Progenitor cell of endocrine pancreas (in vitro differentiated cells): Measurements from ENCODE around the gene ABHD17C. TPM values are rescaled to one million over a fixed set of nuclear protein-coding genes. Genes with fewer than 3 reads are reported as not detected.

ENCODE experiments used
- DNase-seq: peaks from one replicate; pipeline ENCODE4 v3.0.0; 2021; ENCODE audit warnings: low spot score; ENCODE audit not compliant: unreplicated experiment
- H3K27ac Mint-ChIP-seq: 2 replicates; pipeline ENCODE4 v1.8.0; 2021; ENCODE audit warnings: mild to moderate bottlenecking, moderate library complexity, mixed read lengths
- H3K27me3 Mint-ChIP-seq: 2 replicates; pipeline ENCODE4 v1.8.0; 2021; ENCODE audit warnings: mixed read lengths
- H3K36me3 Mint-ChIP-seq: 2 replicates; pipeline ENCODE4 v1.8.0; 2022; ENCODE audit warnings: mixed read lengths; ENCODE audit not compliant: insufficient read depth
- H3K4me1 Mint-ChIP-seq: 2 replicates; pipeline ENCODE4 v1.8.0; 2021; ENCODE audit warnings: low read depth, mixed read lengths
- H3K4me3 Mint-ChIP-seq: 2 replicates; pipeline ENCODE4 v1.8.0; 2021; ENCODE audit warnings: low read depth, mild to moderate bottlenecking, moderate library complexity, mixed read lengths
- H3K9me3 Mint-ChIP-seq: 2 replicates; pipeline ENCODE4 v1.8.0; 2021; ENCODE audit warnings: low read depth, mixed read lengths
- total RNA-seq: library from RNA; stranded (reverse); gene quantifications from 2 replicates; pipeline ENCODE4 v1.2.1, GENCODE V29; 2021
- TF ChIP-seq, protein P1 (sequence below): fragments of 200-600 bp; sonication (generic); IDR thresholded peaks from one replicate; pipeline ENCODE4 v1.5.0; 2021; ENCODE audit warnings: antibody characterized with exemption, mild to moderate bottlenecking; ENCODE audit not compliant: unreplicated experiment

Gene ABHD17C
- total RNA-seq, 1 donor from 2014 or later = 19.8 TPM

DNA sequence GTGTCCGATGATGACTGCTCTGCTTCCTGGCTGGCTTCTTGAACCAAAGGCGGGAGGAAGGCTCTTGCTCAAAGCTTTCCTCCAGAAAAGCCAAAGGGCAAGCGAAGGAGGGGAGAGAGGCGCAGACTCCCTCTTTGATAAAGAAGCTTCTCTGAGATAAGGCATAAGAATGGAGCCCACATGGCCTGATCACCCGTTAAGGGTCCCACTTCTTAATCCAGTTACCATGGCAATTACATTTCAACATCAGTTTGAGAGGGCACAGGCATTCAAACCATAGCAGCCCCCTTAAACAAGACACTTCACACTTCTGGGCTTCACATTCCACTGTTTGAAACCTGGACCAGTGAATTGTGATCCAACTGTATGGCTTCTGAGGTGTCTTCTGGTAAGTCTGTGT is 8.0 kb downstream of the ABHD17C start:
- DNase-seq = no peak
- H3K36me3 Mint-ChIP-seq = peaks cover 4% of the 10 kb centered on the region
- H3K27ac Mint-ChIP-seq = no peak overlapping the region
- no peak overlapping the region for H3K4me3 Mint-ChIP-seq
- TF ChIP-seq, protein P1, sequence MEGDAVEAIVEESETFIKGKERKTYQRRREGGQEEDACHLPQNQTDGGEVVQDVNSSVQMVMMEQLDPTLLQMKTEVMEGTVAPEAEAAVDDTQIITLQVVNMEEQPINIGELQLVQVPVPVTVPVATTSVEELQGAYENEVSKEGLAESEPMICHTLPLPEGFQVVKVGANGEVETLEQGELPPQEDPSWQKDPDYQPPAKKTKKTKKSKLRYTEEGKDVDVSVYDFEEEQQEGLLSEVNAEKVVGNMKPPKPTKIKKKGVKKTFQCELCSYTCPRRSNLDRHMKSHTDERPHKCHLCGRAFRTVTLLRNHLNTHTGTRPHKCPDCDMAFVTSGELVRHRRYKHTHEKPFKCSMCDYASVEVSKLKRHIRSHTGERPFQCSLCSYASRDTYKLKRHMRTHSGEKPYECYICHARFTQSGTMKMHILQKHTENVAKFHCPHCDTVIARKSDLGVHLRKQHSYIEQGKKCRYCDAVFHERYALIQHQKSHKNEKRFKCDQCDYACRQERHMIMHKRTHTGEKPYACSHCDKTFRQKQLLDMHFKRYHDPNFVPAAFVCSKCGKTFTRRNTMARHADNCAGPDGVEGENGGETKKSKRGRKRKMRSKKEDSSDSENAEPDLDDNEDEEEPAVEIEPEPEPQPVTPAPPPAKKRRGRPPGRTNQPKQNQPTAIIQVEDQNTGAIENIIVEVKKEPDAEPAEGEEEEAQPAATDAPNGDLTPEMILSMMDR = no peak
- peaks cover 26% of the 10 kb centered on the region for H3K4me1 Mint-ChIP-seq
- H3K9me3 Mint-ChIP-seq = no peaks in the 10 kb centered on the region
- no peaks in the 10 kb centered on the region for H3K27me3 Mint-ChIP-seq

DNA sequence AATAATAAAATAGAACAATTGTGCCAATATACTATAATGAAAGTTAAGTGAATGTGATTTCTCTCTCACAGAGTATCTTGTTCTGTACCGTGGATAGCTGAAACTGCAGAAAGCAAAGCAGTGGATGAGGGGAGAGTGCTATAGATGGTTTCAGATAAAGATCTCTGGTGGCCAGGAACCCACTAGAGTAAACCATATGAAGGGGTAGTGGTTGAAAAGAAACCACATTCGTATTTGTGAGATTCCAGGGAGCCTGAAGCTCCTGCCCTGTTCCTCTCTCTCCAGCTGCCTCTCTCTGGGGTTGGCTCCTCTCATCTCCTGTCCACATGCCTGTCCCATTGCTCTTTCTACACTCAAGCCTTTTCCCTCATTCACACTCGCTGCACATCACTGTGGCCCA is 8.9 kb downstream of the ABHD17C start:
- H3K4me1 Mint-ChIP-seq = peaks cover 28% of the 10 kb centered on the region
- DNase-seq = no peak
- no peak overlapping the region for H3K4me3 Mint-ChIP-seq
- H3K9me3 Mint-ChIP-seq = no peaks in the 10 kb centered on the region
- no peaks in the 10 kb centered on the region for H3K27me3 Mint-ChIP-seq
- H3K27ac Mint-ChIP-seq = no peak overlapping the region
- TF ChIP-seq, protein P1 = no peak
- H3K36me3 Mint-ChIP-seq = no peaks in the 10 kb centered on the region

DNA sequence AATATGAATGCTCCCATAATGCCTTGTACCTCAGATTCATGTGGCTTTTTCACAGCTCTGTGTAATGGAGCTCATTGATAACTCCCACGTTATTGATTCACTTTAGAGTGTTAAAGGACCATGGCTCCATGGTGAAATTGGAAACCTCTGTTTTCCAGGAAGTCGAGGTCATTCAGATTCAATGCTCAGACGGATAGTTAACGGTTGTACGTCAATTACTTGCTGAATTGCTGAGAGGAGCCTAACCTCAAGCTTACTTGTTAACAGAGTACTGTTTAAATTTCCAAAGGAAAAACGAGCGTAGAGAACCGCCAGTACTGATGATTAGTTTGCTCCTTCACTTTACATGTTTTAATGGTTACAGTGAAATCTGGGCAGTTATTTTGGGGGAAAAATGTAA is 11.1 kb downstream of the ABHD17C start:
- peak overlapping the region; percentile 18 for H3K4me3 Mint-ChIP-seq
- H3K27ac Mint-ChIP-seq = no peak overlapping the region
- DNase-seq = no peak
- TF ChIP-seq, protein P1 = no peak
- H3K4me1 Mint-ChIP-seq = peaks cover 32% of the 10 kb centered on the region
- no peaks in the 10 kb centered on the region for H3K9me3 Mint-ChIP-seq
- no peaks in the 10 kb centered on the region for H3K27me3 Mint-ChIP-seq
- no peaks in the 10 kb centered on the region for H3K36me3 Mint-ChIP-seq

DNA sequence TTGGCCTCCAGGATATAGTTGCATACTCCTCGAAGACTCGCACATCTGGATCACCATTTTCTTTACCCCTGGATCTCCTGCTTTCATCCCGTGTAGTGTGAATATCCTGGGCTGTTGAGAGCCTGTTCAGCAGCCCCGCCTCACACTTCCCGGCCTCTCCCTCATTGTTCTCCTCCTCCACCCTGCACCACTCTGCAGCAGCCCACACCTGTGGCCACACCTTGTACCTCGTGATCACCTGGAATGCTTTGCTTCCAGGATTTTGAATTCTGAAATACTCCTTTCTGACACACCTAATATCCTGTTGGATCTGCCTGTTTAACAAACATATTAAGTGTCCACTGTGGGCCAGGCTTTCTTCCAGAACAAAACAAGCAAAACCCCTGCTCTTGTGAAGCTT is 14.4 kb downstream of the ABHD17C start:
- H3K4me3 Mint-ChIP-seq = no peak overlapping the region
- TF ChIP-seq, protein P1 = no peak
- no peaks in the 10 kb centered on the region for H3K9me3 Mint-ChIP-seq
- no peaks in the 10 kb centered on the region for H3K27me3 Mint-ChIP-seq
- H3K36me3 Mint-ChIP-seq = no peaks in the 10 kb centered on the region
- peak overlapping the region; percentile 53 for H3K27ac Mint-ChIP-seq
- DNase-seq = no peak
- H3K4me1 Mint-ChIP-seq = peaks cover 27% of the 10 kb centered on the region

DNA sequence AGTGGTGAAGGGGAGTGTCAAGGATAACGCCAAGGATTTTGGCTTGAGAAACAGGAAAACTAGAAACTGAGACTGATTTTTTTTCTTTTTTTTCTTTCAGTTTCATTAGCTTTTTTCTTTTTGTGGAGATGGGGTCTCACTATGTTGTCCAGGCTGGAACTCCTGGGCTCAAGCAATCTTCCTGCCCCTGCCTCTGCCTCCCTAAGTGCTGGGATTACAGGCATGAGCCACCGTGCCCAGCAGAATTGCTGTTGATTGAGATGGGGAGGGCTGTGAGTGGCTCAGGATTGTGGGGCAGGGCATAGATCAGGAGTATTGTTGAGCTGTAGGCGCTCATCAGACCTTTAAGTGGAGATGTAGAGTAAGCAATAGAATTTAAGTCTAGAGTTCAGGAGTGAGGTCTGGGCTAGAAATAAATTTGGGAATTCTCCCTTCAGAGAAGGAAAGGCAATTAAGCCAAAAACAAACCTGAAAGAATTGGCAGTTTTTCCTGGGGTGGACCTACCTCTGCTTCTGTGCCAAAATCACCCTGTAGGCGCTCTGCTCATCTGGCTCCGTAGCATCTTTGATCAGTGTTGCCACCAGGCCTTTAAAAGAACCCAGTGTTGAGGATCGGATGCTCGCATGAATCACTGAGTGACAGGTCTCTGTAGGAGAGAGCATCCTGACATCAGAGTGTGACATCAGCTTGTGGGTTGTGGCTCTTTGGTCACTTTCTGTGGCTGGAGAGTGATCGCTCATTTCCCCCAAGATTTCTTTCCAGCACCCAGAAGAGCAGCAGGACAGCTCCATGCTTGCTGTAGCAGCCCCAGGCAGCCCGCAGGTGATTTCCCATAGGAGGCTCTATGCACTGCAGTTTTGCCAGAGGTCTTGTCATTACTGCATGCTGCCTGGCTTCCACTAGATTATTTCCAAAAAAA is 15.8 kb downstream of the ABHD17C start:
- Mint-ChIP-seq H3K27ac (no peak overlapping the region), H3K4me1 (peaks cover 21% of the 10 kb centered on the region), H3K27me3 (no peaks in the 10 kb centered on the region), H3K4me3 (no peak overlapping the region), H3K9me3 (no peaks in the 10 kb centered on the region), H3K36me3 (no peaks in the 10 kb centered on the region)
- TF ChIP-seq, protein P1 = no peak
- DNase-seq = no peak
